Neural progenitor cell (in vitro differentiated cells): ENCODE results near the gene ATG10.

ENCODE experiments used
- CTCF ChIP-seq: fragments of 200-600 bp; sonication (generic); IDR thresholded peaks from 2 replicates; pipeline ENCODE4 v1.5.1; 2017; ENCODE audit warnings: antibody characterized with exemption, mild to moderate bottlenecking
- EZH2 ChIP-seq: fragments of 200-600 bp; sonication (generic); IDR thresholded peaks from 2 replicates; pipeline ENCODE4 v1.6.1; 2017; ENCODE audit warnings: antibody characterized with exemption, mild to moderate bottlenecking, moderate library complexity
- EZH2phosphoT487 ChIP-seq: fragments of 200-600 bp; sonication (generic); IDR thresholded peaks from 2 replicates; pipeline ENCODE4 v1.6.1; 2017; ENCODE audit warnings: antibody characterized with exemption

GRCh38 chr5:82225525-82226172 is 253.8 kb downstream of the ATG10 start:
- peak; percentile 93 for TF ChIP-seq CTCF
- no peak for TF ChIP-seq EZH2
- no peak for TF ChIP-seq EZH2phosphoT487
